Measurements from ENCODE around the gene KCNMA1. TPM values are rescaled to one million over a fixed set of nuclear protein-coding genes. Genes with fewer than 3 reads are reported as not detected.

Gene KCNMA1
- total RNA-seq, 1 experiment from 2014 or later: 23.3 TPM

DNA sequence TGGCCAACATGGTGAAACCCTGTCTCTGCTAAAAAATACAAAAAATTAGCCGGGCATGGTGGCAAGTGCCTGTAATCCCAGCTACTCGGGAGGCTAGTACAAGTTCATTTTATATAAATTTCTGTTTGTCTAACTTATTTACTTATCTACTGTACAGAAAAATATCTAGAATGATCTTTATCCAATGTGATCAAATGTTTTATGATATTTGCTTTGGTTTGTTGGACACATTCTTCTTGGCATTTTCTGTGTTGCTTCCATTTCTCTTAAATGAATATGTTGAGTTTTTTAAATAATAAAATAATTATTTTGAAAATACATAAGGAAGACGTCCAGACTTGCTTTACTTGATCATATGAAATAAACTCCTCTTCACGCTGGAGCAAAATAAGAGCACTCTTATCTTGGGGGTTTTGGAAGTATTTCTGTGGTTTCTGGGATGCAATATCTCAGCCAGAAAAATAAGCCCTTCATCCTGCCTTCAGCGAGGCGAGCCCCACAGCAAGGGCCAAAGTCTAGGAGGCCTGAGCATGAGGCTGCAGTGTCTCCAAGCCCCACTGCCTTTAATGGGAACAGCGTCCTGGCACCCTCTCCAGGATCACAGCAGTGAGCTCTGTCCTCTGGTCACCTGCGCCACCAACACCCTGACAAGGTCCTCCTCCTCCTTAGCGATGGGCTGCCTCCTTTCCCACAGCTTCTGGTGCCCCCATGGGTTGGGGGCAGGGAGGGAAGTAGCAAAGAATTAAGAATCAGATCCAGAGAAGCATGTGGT lies 480.2 kb downstream of the KCNMA1 start:
- no peak for DNase-seq (ENCODE audit: low read depth)

DNA sequence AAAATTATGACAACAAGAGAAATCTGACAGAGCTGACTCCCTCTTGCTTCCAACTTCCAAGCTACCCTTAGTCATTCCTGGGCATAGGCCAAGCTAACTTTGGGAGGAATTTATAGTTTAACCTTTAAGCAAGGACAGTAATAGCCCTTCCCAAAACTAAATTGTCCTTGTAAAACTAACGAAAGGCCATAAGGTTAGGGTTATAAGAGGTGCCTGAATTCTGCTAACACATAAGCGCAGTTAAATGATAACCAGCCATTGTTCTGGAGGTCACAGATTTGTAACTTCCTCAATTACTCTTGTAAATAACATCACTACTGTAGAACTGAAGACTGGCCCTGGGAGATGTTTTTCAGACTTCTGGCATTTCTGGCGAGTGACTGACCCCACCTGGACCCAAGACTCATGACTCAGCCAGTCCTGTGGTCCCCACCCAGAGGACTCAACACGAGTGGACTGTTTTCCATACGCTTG lies 481.2 kb downstream of the KCNMA1 start:
- peak; percentile 89 for DNase-seq (ENCODE audit: low read depth)

DNA sequence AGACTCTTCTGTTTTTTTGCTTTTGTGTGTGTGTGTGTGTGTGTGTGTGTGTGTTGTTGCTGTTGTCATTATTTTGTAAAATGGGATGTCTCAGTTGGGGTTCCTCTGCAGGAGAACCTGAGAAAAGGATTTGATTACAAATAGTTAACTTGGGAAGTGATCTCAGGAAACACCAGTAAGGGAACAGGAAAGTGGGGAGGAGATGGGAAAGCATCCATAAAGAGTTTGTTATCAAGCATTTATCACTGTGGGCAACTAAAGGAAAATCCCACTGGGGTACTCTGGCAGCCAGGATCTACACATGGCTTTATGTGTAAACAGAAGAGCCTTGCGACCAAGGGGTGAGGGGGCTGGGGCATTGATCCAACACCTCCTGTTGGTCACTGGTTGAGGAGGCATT lies 485.4 kb downstream of the KCNMA1 start:
- DNase-seq (ENCODE audit: low read depth): no peak

DNA sequence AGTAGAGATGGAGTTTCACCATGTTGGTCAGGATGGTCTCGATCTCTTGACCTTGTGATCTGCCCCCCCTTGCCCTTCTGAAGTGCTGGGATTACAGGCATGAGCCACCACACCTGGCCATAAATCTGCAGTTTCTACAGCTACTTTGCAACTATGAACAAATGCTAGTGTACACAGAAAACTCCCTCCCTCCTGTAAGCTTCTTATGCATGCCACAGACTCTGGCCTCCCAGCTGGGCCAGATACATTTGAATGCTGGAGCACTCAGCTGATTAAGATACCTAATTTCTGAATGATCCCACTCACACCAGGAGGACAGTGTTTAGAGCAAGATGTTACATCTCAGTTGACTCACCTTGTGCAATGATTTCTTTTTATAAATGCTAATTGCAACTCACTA lies 486.2 kb downstream of the KCNMA1 start:
- no peak for DNase-seq (ENCODE audit: low read depth)

DNA sequence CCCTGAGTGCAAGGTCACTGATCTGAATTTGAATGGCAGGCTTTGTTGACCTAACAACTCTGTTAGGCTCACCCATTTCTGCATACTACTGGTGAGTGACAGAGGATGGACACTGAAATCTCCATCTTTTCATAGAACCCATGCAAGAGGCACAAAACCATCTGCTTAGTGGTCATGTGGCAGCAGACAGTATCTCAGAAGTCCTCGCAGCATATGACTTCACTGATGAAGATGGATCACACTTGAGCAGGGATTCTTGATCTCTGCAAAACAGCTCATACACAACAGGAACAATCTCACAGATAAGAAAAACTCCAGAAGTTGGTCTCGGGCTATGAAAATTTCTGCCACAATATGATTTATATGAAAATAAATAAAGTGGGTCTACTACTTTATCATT lies 487.9 kb downstream of the KCNMA1 start:
- DNase-seq (ENCODE audit: low read depth): no peak

DNA sequence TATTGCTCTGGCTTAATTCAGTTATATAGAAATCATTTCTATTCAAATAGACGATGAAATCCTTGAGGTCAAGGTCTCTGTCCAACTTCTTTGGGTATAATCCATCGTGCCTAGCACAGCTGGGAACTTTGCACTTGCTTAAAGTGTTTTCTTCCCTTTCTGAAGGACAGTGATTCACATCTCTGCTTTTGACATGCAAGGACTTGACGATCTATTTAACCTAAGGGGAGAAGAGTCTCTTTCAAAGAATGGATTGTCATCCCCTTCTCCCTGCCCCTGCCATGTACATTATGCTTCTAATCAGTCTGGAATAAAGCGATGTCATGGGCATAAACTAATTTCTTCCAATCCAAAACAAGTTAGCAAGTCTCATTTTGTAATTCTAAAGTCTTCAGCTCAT lies 488.6 kb downstream of the KCNMA1 start:
- no peak for DNase-seq (ENCODE audit: low read depth)

DNA sequence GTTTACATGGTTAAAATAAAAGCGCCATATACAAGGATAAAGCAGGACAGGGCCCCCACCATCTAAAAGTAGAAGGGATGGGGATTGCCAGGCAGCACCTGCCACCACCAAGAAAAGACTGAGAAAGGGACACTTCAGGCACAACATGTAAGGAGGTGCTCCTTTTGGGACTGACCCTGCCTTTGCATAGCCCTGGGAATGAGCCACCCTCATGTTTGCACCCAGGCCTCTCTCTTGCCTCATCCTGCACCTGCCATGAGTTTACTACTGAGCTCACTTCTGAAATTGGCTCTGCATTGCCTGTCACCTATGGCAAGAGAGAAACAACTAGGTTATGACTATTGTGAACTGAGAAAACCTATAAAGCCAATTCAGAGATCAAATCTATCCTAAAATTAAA lies 489.7 kb downstream of the KCNMA1 start:
- no peak for DNase-seq (ENCODE audit: low read depth)

DNA sequence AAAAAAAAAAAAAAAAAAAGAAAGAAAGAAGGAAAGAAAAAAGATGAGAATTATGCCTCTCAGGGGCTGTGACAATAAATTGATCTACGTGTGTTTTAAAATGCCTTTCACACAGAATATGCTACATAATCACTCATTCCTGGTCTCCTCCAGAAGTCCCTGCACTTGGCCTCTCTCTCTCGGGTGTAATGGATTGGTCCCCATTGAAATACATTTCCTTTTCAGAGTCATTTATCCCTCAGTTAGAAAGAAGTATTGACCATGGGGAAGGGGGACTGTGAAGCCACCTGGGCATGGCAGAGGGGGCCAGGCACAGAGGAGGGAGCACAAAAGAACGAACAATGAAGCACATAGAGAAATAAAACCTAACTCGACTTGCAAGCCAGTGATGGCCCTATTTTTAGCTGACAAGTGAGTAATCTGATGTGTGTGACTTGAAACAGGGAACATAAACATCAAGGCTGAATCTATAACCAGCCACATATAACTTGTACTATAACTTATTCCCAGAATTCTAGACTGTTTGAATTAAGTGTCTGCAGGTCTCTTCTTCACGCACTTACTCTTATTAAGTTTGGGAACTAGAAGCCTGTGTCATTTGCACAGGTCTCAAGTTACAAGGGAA lies 490.8 kb downstream of the KCNMA1 start:
- DNase-seq (ENCODE audit: low read depth): no peak

DNA sequence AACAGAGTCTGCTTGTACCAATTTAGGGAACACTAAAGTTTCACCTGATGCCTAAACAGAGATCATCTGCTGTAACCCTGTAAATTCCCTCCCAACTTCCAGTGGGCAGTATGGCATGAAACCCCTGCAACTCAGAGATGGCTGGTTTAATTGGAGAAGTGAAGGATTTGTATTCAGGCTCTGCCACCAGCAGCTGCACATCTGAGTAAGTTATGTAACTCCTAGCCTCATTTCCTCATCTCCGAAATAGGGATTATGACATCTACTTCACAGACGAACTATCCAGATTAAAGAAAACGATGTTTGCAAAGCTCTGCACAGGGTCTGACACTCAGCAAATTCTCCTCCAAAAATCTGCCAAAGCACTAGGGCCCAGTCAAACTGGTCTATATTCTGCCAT lies 493.0 kb downstream of the KCNMA1 start:
- DNase-seq (ENCODE audit: low read depth): no peak

DNA sequence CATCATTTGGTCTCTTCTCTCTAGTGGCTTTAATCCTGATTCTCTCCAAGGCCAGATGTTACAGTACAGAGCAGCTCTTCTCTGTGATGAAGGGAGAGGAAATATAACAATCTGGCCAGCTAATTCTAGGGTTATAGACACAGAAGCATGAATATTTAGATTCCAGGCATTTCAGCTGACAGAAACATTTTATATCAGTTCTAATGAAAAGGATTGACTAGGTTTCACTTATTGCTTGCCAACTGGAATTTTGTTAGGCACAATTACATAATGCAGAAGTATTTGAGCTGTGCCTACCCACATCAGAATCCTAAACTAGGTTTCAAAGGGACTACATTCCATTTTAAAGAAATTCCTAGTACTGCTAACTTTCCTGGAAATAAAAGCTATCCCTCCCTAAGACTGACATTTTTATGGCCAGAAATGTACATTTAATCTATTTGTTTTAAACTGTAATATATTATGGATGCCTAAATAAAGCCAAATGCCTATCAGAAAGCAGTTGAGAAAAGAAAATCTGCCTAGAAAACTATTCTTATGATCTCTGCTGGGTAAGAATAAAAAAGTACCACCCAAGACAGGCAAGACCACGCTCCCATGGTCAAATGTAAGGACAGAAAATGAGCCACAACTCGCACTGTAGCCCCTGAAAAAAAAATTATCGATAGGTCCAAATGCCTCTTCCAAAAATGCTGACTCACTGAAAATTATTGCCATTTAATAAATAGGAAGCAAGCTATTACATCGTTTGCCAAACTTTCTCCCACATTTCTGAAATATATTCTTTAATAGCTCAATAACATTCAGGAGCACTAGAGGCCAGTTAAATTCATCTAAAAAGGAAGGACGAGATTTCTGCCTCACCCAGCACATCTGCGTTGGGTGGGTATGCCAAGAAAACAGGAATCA lies 498.1 kb downstream of the KCNMA1 start:
- DNase-seq (ENCODE audit: low read depth): no peak

DNA sequence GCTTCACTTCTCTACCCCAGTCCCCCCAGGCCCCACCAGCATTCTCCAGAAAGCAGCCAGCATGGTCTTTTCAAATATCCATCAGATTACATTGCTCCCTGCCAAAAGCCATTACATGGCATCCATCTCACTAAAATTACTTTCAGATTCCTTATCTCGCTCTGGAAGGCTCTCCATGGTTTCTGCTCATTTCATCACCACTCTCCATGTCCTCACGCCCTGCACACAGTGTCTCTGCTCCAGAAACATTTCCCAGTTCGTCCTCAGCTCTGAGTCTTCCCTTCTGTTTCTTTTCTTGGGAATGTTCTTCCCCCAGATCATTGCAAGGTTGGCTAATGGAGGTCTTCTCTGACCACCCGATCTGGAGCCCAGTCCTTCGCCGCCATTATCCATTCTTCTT lies 499.1 kb downstream of the KCNMA1 start:
- no peak for DNase-seq (ENCODE audit: low read depth)

DNA sequence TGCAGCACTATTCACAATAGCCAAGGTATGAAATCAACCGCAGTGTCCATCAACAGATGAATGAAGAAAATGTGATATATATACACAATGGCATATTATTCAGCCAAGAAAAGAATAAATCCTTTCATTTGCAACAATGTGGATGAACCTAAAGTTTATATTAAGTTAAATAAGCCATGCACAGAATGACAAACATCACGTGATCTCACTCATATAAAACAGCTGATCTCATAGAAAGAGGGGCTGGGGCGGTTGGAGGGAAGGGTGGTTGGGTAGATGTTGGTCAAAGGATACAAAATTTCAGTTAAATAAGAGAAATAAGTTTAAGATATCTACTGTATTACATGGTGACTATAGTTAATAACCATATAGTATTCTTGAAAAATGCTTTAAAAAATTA lies 502.1 kb downstream of the KCNMA1 start:
- no peak for DNase-seq (ENCODE audit: low read depth)

DNA sequence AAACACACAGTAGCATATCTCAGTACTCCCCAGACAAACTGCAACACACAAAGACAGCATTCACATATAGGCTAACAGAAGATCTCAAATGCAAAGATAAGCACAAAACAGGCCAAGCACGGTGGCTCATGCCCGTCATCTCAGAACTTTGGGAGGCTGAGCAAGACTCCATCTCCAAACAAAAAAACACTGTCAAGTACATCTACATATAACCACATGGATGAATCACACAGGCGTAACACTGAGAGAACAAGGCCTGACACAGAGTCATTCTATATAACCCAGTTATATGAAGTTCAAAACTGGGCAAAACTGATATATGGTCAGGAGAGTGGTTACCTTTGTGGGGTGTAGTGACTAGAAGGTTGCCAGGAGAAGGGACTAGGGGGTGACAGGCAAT lies 506.4 kb downstream of the KCNMA1 start:
- DNase-seq (ENCODE audit: low read depth): no peak

DNA sequence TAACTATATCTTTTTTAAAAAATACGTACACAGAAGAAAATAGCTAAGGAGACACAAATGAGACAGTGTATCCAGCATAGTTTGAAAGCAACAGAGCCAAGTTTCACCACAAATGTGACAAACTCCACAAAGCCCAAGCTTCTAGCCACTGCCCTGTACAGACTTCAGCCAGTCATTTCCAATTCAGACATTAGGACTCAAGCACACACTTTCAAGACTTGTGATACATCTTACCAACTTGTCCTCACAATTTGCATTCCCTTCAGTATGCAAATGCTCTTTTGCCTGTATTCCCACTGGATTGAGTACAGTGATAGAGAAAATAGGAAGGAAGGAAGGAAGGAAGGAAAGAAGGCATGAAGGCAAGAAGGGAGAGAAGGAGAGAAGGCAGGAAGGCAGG lies 510.4 kb downstream of the KCNMA1 start:
- DNase-seq (ENCODE audit: low read depth): no peak

DNA sequence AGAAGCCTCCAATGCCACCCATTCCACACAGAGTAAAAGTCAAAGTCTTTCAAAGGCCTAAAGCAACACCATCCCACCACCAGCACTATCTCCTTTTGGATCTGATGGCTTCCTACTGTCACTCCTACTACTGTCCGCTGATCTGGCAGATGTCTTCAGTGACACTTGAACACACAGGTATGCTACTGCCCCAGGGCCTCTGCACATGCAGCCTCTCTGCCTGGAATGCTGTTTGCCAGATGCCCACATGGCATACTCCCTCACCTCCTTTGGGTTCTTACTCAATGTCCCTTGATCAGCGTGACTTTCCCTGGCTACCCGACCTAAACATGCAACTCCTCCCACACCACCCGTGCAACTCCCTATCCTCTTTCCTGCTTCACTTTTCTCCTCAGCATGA lies 512.4 kb downstream of the KCNMA1 start:
- no peak for DNase-seq (ENCODE audit: low read depth)

DNA sequence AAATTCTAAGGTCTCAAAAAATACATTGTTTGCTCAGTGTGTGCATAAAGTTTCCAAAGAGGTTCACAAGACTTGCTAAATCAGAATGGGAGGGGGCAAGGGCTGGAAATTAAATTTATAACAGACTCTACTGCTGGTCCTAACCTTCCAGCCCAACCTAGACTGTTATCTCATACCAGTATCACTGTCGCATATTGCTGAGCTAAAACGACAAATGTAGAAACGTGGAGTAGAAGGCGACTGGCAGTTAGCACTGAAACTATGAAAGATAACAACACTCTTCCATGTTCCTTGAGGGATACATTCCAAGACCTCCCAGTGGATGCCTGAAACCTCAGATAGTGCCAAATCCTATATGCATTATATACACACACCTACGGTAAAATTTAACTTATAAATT lies 514.3 kb downstream of the KCNMA1 start:
- DNase-seq (ENCODE audit: low read depth): no peak

DNA sequence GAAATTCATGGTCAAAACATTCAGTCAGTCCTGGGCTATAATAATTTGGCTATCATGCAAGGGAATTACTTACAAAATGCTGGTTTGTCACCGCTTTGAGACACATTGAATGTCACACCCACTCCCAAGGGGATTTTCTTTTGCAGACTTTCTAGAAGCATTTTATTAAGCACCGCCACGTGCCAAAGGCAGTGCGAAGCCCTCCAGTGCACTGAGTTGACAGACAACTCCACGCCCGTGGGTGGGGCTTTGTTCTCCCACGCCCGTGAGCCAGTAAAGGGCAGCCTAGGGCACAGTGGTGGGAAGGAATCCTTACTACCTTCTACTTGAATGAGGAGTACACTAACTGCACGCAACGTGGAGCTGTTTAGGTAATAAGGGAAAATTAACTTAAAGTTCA lies 515.8 kb downstream of the KCNMA1 start:
- DNase-seq (ENCODE audit: low read depth): no peak

DNA sequence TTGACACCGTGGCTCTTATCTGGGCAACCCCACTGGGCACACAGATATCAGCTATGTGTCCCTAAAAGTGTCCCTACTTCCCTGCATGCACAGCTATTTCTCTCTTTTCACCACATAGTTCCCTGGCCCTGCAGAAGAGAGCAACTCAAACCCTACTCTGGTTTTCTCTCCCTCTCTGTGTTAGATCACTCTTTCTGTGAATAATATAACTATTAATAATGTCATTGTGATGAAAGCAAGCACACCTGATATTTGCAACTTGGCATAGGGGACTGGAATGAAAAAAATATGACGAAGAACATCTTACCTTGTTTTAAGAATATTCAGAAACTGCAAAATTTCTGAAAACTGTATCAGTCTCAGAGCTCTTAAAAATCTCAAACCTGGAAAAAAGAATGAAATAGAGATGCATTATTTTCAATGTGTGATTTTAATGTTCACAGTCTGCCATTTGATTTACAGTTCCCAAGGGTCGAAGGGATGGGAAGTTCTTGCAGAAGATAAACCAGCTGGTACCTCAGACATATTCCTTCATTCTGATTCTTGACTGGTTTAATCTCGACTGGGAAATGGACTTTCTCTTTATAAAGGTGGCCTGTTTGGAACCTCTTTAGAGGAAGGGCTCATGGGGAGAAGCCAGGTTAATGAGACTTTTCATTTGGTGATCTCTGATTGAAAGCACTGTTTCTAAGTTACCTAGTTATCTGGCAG lies 516.8 kb downstream of the KCNMA1 start:
- no peak for DNase-seq (ENCODE audit: low read depth)

DNA sequence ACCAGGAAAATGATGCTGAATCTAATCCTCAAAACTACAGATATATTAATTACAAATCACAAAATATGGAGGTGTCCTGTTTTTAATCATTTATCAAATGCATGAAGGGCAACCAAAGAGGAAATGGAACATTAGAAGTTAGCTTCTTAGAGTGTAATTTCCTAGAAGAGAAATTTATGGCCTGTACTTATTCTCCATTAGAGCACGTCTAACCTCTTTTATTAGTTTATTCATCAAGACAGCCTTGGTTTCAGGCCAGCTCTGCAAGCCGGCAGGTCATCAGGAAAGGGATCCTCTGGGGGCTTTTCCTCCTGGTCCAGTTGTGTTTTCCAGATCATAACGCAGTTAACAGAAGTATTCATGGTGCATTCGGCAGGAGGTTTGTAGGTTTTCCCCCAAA lies 517.6 kb downstream of the KCNMA1 start:
- no peak for DNase-seq (ENCODE audit: low read depth)

DNA sequence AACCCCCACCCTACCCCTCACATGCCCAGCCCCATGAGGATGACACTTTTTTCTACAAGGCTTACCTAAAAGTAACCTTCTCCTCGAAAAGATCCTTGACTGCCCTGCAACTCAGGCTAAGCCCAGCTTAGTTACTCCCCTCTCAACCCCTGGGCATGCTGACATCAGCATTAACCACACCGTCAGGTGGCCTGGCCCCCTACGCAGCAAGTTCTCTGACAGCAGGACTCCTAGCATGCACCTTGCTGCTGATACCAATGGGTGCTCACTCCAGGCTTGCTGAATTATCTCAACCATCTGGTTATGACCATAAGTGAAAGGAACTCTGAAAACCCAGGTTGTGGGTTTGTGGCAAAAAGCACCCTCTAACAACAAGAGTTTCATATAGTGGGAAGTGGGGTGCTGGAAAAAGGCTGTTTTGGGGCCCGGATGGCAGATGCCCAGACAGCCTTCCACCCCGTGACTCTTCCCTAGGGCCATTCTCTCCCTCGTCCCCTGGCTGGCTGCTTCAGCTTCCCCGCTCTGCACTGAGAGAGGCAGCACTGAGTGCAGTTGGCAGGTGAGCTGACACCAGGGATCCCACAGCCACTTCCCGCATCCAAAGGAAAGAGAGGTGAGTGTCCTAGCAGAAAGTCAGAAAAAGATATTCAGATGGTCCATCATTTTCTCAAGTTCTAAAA lies 518.9 kb downstream of the KCNMA1 start:
- no peak for DNase-seq (ENCODE audit: low read depth)

DNA sequence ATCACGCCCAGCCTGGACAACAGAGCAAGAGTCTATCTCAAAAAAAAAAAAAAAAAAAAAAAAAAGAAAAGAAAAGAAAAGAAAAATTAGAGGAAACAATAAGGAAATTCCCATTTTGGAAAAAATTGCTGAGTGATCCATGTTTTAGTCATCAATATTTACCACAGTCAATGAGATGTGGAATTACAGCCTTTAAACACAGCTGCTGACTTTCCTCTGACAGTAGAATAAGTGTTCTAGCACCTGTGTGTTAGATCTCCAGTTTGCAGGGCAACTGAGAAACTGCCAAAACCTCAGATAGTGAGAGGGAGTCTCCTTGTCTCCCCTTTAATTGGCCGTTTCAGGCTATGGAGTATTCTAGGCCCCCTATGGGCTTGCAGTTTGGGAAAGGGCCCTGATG lies 520.1 kb downstream of the KCNMA1 start:
- no peak for DNase-seq (ENCODE audit: low read depth)
